Measurements from ENCODE around the gene ADCY3.
A peak's percentile ranks its signal among the peaks of the same experiment; 100 is the strongest.

The ADCY3 gene

DNA sequence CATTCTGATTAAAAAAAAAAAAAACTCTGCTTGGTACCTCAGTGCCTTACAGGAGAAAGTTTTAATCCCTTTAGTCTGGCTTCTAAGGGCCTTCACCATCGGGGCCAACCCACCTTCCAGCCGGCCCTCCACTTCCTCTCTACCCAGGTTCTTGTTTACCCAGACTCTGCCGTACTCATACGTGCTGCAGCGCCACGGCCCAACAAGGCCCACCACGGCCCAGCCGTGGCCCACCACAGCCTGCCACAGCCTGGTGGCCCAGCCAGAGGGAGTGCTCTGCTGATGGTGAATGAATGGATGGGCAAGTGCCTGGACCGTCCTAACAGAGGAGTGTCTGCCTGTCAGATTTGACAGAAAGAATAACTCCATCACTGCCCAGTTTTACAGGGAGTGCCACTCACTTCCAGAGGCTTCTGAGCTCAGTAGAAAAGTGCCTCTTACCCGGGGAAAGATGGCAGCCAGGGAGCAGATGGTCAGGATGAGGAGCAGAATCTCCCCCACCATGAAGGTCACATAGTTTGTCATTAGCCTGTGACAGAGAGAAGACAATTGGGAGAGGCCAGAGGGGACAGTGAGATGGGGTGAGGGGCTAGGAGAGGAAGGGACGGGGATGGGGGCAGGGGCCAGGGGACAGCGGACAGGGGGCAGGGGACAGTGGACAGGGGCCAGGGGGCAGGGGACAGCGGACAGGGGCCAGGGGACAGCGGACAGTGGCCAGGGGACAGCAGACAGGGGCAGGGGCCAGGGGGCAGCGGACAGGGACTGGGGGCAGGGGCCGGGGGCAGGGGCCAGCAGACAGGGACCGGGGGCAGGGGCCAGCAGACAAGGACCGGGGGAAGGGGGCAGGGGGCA is 88.6 kb downstream of the ADCY3 start:
- ATAC-seq = no peak
- peaks cover 37% of the 10 kb centered on the region for H3K36me3 Mint-ChIP-seq
- no peak for DNase-seq (ENCODE audit: low spot score in 2 of 2)
- H3K4me3 Mint-ChIP-seq = no peak overlapping the region
- H3K27ac Mint-ChIP-seq = peak overlapping the region; percentile 68
- peaks cover 15% of the 10 kb centered on the region for H3K4me1 Mint-ChIP-seq
- no peaks in the 10 kb centered on the region for H3K9me3 Mint-ChIP-seq

DNA sequence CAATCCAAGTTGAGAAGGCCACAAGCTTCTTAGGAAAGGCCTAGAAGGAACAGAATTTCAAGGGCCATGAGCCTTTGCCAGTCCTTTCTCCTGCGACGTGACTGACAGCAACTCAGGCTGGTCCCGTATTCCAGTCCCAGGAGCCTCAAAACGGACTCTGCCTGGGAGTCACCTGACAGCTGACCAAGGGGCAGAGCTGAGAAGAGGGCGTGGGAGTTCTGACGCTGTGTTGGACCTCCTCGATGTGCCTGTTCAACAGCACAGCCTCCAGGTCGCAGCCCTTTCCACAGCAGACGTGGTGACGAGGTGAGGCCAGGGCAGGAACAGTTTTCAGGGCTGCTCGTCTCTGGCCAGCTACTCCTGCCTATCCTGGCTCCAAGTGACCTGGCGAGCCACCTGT is 89.3 kb downstream of the ADCY3 start:
- DNase-seq (ENCODE audit: low spot score in 2 of 2) (no peak), ATAC-seq (no peak)
- H3K4me1 Mint-ChIP-seq = peaks cover 22% of the 10 kb centered on the region
- peak overlapping the region; percentile 68 for H3K27ac Mint-ChIP-seq
- no peak overlapping the region for H3K4me3 Mint-ChIP-seq
- no peaks in the 10 kb centered on the region for H3K9me3 Mint-ChIP-seq
- H3K36me3 Mint-ChIP-seq = peaks cover 35% of the 10 kb centered on the region

DNA sequence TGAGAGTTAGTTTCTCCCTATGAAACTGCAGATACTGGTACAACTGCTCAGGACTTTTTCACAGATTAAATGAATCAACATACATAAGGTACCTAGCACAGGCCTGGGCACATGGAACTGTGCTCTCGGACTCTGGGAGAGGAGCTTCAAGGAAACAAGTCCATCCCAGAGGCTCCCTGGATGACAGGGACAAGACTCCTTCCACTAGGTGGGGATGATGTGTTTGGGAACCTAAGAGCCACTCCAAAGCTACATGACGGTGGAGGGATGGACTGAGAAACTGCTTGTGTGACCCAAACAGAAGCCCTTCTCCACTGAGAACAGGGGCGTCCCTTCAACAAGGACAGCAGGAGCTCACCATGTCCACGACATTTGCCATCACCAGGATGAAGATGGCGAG is 89.7 kb downstream of the ADCY3 start:
- peaks cover 39% of the 10 kb centered on the region for H3K36me3 Mint-ChIP-seq
- ATAC-seq (no peak), DNase-seq (ENCODE audit: low spot score in 2 of 2) (no peak)
- H3K9me3 Mint-ChIP-seq = no peaks in the 10 kb centered on the region
- no peak overlapping the region for H3K4me3 Mint-ChIP-seq
- no peak overlapping the region for H3K27ac Mint-ChIP-seq
- H3K4me1 Mint-ChIP-seq = peaks cover 26% of the 10 kb centered on the region

DNA sequence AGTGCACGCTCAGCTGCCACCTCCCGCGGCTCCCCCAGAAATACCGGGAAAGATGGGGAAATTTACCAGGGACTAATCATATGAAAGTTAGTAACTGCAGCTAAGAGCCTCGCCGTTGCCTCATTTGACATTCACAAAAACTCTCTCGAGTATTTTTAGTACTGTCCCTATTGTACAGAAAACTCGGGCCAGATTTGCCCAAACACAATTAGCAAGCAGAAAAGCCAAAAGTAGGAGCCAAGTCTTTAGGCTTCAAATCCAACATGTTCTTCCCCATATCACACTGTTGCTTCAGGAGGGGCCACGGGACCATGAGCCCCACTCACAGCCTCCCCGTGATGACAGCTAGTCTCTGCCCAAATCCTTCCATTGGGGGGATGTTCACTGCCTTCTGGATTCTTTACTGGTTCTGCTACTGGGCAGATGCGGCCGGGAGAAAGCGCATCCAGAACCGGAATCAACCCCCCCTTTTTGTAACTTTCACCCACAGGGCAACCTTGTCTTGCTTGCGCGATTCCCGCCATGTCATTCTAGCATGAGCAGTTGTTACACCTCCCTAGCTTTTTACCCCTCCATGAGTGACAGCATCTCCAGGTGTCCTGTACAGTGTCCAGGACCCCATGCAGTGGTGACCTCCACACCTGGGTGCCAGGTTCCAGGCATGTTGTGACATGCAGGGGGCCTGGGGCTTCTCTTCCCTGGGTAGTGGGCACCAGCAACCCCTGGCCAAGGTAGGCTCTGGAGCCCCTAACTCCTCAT is 91.6 kb downstream of the ADCY3 start:
- DNase-seq (ENCODE audit: low spot score in 2 of 2) (no peak), ATAC-seq (no peak)
- Mint-ChIP-seq H3K4me3 (no peak overlapping the region), H3K36me3 (peaks cover 58% of the 10 kb centered on the region), H3K4me1 (peaks cover 26% of the 10 kb centered on the region), H3K27ac (peak overlapping the region; percentile 37), H3K9me3 (no peaks in the 10 kb centered on the region)

DNA sequence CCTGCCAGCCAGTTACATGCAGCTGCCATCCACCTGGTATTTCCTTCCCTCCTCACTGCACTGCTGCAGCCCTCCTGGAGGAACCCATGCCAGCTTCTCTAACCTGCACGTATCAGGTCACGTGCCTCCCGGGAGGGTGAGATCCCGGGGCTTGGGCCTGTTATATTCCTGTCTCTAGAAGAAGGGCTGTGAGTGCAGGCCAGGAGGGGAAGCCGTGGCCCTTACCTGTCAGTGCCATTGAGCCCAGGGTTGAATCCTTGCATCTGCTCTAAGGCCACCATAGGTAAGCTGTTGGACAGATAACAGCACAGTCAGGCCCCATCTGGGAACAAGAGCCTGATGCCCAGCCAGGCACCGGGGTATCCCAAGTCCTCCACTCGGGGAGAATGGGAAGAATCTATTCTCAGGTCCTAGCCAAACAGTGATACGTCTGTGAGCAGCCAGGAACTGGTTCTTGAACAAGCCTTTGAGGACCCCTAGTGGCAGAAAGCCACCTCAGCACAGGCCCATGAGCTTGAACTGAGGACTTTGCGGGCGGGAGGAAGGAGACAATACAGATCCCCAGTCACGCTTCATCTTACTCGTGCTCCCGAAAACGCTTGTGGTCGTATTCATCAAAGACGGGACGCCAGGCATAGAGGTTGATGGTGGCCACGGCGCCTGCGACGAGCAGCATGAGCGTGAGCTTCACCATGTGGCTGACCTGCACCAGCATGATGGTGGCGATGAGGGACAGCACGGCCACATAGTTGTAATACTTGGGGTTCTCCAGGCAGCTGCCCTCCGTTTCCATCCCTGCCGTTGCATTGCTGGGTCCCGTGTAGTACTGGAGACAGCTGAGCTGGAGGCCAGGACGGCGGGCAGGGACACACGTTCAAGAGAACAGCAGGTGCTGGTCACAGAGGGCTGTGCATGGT is 92.5 kb downstream of the ADCY3 start:
- Mint-ChIP-seq H3K4me1 (peaks cover 26% of the 10 kb centered on the region), H3K4me3 (no peak overlapping the region), H3K9me3 (no peaks in the 10 kb centered on the region), H3K36me3 (peaks cover 61% of the 10 kb centered on the region), H3K27ac (peak overlapping the region; percentile 89)
- peak; percentile 51 to 79 for DNase-seq (ENCODE audit: low spot score in 2 of 2)
- ATAC-seq = peak; percentile 86

DNA sequence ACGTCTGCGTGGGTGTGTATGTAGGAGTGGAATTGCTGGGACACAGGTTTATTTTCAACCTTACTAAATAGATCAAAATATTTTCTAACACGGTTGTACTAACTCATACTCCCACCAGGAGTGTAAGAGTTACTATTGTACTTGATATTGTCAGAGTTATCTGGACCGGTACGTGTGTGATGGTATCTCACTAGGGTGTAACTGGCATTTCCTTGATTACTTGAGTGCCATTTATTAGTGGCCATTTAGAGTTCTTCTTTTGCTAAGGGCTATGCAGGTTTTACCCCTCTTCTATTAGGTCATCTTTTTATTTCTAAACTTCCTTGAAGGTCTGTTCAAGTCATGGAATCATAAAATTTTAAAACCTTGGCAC is 93.3 kb downstream of the ADCY3 start:
- Mint-ChIP-seq H3K36me3 (peaks cover 65% of the 10 kb centered on the region), H3K27ac (peak overlapping the region; percentile 89), H3K4me3 (no peak overlapping the region), H3K4me1 (peaks cover 26% of the 10 kb centered on the region), H3K9me3 (no peaks in the 10 kb centered on the region)
- no peak for DNase-seq (ENCODE audit: low spot score in 2 of 2)
- ATAC-seq = peak; percentile 2

DNA sequence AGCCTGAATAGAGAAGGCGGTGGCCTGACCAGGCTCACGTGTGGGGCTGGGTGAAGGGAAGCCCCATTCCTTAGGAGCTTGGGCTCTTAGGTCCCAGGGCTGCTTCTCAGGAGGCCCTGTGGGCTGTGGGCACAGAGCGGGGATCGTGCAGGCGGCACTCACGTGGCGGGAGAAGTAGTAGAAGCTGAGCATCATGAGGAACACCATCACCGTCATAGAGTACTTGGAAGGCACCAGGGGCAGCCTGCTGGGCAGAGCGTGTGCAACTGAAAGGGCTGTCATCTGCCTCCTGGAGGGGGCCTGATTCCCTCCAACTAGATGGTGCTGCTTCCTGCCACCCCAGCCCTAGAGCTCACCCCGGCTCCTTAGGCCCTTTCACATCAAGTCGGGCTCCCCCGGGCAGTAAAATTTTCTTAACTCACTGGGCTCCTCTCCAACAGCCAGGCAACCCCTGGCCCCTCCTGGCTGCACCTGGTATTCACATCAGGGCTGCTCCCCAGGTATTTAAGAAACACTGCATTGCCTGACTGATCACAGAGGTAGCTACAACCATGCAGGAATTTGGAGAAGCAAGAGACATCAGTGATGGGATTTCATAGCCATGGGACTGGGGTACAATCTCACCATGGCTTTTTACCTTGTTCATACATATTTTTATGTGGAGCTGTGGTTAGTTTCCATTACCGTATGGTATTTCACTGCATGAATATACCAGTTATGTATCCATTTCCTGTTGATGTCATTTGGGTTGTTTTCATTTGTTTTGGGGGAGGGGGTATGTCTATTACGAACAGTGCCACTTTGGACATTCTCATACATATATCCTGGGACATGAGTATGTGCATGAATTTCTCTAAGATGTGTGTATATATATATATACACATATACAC is 93.9 kb downstream of the ADCY3 start:
- Mint-ChIP-seq H3K9me3 (no peaks in the 10 kb centered on the region), H3K4me3 (no peak overlapping the region), H3K36me3 (peaks cover 71% of the 10 kb centered on the region), H3K27ac (peak overlapping the region; percentile 89), H3K4me1 (peaks cover 26% of the 10 kb centered on the region)
- ATAC-seq (peak; percentile 55), DNase-seq (ENCODE audit: low spot score in 2 of 2) (no peak)

DNA sequence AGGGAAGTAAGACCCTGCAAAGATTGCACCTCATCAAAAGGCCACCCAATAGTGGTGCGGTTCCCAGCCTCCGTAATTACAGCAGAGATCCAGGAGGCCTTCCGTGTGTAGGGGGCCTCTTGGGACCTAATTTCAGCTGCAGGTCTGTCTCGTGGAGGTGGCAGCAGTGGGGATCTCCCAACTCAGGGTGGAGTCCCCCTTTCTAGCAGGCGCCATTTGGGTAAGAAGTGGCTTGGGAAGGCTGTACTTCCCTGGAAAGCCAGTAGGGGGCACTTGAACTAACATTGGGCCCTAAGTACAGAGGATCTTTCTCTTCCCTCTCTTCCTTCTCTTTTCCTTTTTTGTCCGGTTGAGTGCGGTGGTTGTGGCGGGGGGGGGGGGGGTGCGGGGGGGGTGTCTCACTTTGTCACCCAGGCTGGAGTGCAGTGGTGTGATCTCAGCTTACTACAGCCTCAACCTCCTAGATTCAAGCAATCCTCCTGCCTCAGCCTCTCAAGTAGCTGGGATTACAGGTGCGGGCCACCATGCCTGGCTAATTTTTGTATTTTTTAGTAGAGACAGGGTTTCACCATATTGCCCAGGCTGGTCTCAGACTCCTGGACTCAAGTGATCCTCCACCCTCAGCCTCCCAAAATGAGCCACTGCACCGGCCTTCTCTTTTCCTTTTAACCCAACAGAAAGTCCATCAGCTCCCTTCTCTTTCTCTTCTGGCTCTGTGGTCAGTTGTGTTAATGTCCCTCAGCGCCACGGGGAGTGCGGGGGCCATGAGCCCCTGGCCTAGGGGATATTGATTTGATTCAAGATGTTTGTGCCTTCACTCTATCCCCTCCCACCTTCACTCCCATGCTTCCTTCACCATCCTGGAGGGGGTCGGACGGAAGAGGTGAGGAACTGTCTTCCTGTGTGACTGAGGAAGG is 94.8 kb downstream of the ADCY3 start:
- Mint-ChIP-seq H3K4me3 (no peak overlapping the region), H3K4me1 (peaks cover 26% of the 10 kb centered on the region), H3K9me3 (no peaks in the 10 kb centered on the region), H3K36me3 (peaks cover 80% of the 10 kb centered on the region), H3K27ac (peak overlapping the region; percentile 89)
- peak in 1 of 2 donors; percentile 31 for DNase-seq (ENCODE audit: low spot score in 2 of 2)
- no peak for ATAC-seq

DNA sequence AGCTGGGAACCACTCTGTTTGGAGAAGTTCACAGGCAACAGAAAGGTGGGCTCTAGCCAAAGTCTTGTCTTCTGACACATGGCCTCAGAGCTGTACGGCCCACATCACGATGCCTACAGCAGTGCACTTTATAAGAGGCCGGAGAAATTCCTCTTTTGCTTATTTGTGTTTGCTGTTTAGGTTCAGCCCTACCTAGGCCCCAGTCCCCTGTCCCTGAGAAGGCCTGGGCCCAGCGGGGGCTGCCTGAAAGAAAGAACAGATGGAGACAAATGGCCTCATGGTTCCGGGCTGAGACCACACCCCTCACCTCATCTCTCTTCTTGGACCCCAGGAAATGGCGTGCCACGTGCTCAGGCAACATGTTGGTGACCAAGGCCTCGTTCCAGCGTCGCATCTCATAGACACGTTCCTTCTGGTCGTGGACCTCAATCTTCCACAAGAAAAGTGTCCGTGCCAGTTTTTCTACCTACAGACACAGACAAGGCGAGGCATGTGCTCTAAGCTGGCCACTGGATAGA is 95.9 kb downstream of the ADCY3 start:
- H3K4me1 Mint-ChIP-seq = peaks cover 26% of the 10 kb centered on the region
- H3K9me3 Mint-ChIP-seq = no peaks in the 10 kb centered on the region
- peak overlapping the region; percentile 89 for H3K27ac Mint-ChIP-seq
- DNase-seq (ENCODE audit: low spot score in 2 of 2) (no peak), ATAC-seq (no peak)
- no peak overlapping the region for H3K4me3 Mint-ChIP-seq
- H3K36me3 Mint-ChIP-seq = peaks cover 91% of the 10 kb centered on the region

DNA sequence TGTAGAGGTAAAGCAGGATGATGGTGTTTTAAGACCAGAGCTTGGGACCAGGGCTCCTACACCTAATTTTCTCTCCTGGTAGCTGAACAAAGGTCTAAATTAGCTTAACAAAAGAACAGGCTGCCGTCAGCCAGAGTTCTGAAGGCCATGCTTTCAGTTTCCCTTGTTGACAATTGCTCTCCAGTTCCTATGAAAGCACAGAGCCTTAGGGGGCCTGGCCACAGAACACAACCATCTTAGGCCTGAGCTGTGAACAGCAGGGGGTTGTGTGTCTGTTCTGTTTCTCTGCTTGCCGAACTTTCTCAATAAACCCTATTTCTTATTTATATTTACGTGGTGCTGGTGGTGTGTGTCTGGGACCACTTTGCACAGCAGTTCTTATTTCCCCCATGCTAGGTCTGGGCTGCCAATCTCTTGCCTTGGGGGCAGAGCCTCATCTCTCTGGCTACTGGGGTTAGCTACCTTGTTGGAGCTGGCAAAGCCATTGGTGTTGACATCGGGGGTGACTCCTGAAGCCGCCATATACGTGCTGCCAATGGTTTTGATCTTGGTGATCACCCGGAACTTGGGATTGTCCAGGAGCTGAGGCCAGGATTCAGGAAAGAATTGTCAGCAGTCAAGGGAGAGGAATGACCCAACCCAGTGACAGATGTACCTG is 97.9 kb downstream of the ADCY3 start:
- H3K36me3 Mint-ChIP-seq = peaks cover 92% of the 10 kb centered on the region

DNA sequence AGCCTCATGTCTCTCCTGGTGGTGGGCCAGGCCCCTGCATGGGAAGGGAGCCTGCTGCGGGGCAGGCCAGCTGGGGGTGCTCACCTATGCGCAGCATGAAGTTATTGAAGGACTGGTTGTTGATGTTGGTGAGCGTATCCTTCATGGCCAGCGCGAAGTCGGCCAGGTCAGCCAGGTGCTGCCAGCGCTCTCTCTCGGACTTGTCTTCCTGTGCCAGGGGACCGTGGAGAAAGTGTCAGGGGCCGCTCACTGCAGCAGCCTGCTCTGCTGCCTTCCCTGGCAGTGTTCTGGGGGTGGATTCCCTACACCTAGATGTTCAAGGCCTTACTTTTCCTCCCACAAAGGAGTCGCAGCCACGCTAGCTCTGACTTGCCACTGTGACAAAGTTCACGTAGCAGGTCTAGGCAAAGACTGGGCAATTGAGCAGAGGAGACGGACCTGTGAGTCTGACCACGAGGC is 98.6 kb downstream of the ADCY3 start:
- H3K4me1 Mint-ChIP-seq = peaks cover 11% of the 10 kb centered on the region
- DNase-seq (ENCODE audit: low spot score in 2 of 2) = no peak
- no peak for ATAC-seq
- H3K36me3 Mint-ChIP-seq = peaks cover 98% of the 10 kb centered on the region
- H3K4me3 Mint-ChIP-seq = no peak overlapping the region
- no peaks in the 10 kb centered on the region for H3K9me3 Mint-ChIP-seq
- H3K27ac Mint-ChIP-seq = peak overlapping the region; percentile 61

More for the DNA sequence above, 97.9 kb downstream of the ADCY3 start:
- H3K4me3 Mint-ChIP-seq = no peak overlapping the region
- DNase-seq (ENCODE audit: low spot score in 2 of 2) = no peak
- H3K9me3 Mint-ChIP-seq = no peaks in the 10 kb centered on the region
- ATAC-seq = no peak
- H3K27ac Mint-ChIP-seq = peak overlapping the region; percentile 61
- peaks cover 18% of the 10 kb centered on the region for H3K4me1 Mint-ChIP-seq

DNA sequence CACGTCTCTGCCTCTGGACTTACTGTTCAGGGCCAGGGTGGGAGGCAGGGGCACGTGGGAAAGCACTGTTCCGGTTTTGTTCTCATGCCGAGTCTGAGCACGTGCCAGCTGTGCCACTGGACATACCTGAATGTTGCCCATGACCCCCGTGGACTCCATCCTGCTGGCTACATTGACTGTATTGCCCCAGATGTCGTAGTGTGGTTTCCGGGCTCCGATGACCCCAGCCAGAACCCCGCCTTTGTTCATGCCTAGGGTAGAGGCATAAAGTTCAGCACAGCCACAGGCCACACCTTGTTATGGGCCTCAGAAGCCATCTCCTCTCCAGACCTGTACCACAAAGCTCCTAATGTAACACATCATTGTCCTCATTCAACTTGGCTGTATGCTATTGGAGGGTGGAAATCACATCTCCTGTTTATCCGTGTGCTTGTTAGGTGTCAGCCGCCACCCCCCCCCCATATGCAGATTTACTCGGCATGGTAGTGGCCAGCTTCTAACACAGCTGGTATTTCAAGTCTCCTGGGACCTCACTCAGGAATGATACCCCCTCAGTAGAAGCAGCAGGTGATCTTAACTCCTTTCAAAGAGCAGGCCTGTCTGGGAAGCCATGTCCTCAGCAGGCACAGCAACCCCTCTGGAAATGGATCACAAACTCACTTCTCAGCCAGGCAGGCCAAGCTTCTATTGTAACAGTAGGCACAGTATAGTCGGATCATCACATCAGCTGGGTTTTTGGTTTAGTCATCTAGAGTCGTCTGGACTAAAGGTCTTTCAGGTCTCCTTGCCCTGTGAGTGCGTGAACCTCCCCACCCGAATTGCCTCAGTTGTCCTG is 99.2 kb downstream of the ADCY3 start:
- ATAC-seq = no peak
- Mint-ChIP-seq H3K4me1 (peaks cover 4% of the 10 kb centered on the region), H3K36me3 (peaks cover 100% of the 10 kb centered on the region)

More for the DNA sequence above, 99.2 kb downstream of the ADCY3 start:
- Mint-ChIP-seq H3K27ac (peak overlapping the region; percentile 61), H3K4me3 (no peak overlapping the region), H3K9me3 (no peaks in the 10 kb centered on the region)
- no peak for DNase-seq (ENCODE audit: low spot score in 2 of 2)
